ENCODE data around the gene C2CD2L. TPM values are rescaled to one million over a fixed set of nuclear protein-coding genes. Genes with fewer than 3 reads are reported as not detected.
A peak's percentile ranks its signal among the peaks of the same experiment; 100 is the strongest.
"Not testable (repeated sequence)": the region's sequence is repeated elsewhere in the genome, so short reads cannot be mapped to it uniquely, and the experiment has no call there.

The C2CD2L gene
- total RNA-seq, 1 experiment from 2014 or later, result 6.4 TPM

DNA sequence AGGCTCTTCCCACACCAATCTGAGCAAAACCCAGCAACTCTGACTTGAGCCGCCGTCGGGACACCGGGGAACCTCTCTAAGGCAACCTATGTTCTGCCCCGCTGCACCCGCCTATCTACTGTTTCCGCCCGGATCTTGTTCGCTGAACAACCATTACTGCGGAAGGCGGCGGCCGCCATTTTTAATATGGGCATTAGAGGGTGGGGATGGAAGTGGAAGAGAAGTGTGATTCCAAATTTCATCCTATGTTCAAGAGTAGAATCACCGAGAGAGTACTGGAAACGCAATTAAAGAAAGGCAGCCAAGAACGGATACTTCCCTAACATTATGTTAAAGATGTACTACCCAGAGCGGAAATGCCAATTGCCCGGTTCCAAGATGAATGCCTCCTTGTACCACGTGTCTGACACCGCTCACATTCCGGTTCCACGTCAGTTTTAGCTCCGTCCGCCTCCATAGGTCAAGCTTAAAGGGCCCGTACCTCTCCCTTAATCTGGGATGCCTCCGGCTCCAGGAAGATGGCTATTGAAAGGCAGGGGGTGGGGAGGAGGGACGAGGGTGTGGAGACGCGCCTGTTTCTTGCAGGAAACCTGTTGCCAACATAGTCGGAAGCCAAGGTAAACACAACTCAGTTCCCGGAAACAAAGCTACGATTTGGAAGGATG, 5.3 kb upstream of the C2CD2L start, which contains the start of gene DPAGT1 (continued):
- TF ChIP-seq E2F1 (CRISPR knock-in tag; IDR thresholded peaks at IDR 0.05) (no peak), IRF2 (CRISPR knock-in tag; IDR thresholded peaks at IDR 0.05; ENCODE audit: borderline replicate concordance, low read depth) (no peak), TEAD4 (CRISPR knock-in tag; IDR thresholded peaks at IDR 0.05) (0 out of 2 replicates have a peak, but pooled peaks have one; percentile 28)
- TF ChIP-seq, protein P1, sequence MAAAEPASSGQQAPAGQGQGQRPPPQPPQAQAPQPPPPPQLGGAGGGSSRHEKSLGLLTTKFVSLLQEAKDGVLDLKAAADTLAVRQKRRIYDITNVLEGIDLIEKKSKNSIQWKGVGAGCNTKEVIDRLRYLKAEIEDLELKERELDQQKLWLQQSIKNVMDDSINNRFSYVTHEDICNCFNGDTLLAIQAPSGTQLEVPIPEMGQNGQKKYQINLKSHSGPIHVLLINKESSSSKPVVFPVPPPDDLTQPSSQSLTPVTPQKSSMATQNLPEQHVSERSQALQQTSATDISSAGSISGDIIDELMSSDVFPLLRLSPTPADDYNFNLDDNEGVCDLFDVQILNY (CRISPR knock-in tag; IDR thresholded peaks at IDR 0.05), result no peak; the same call in 1 of the 2 replicates

DNA sequence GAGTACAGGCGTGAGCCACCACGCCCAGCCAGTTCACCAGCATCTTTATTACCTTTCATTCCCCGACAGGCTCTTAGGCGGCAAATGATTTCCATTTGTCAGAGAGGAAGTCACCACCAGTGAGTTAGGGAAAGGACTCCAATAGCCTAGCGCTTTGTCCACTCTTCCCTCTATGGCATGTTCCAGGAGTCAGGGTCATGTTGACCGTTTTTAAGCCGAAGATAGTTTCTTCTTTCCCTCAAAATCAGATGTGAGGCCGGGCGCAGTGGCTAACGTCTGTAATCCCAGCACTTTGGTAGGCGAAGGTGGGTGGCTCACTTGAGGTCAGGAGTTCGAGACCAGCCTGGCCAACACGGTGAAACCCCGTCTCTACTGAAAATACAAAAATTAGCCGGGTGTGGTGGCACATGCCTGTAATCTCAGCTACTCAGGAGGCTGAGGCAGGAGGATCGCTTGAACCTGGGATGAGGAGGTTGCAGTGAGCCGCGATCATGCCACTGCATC, 3.9 kb upstream of the C2CD2L start:
- Mint-ChIP-seq H3K4me3 (peak overlapping the region; percentile 92), H3K4me1 (peaks cover 33% of the 10 kb centered on the region), H3K27ac (peak overlapping the region; percentile 100)
- not testable (repeated sequence) for H3K36me3 Mint-ChIP-seq; ATAC-seq; H3K9me3 Mint-ChIP-seq; DNase-seq (ENCODE audit: low spot score); H3K27me3 Mint-ChIP-seq (ENCODE audit: low read depth)
- CTCF ChIA-PET, result interaction anchor here (0.6 to 1.9 kb wide), 15 partner anchors 9 to 357 kb away, joined by 3 to 15 read pairs (median 6); partner anchors contain the start of genes ABCG4, HINFP and VPS11
- POLR2A ChIA-PET, result interaction anchor here (1.0 to 1.5 kb wide), 4 partner anchors 18 to 468 kb away, joined by 3 to 6 read pairs (median 4); partner anchors contain the start of genes HINFP, RPS25 and TRAPPC4

- ATAC-seq (no peak), DNase-seq (ENCODE audit: low spot score) (no peak)
- H3K36me3 Mint-ChIP-seq, result peaks cover 3% of the 10 kb centered on the region
- no peak for TF ChIP-seq ZNF263 (CRISPR knock-in tag; IDR thresholded peaks at IDR 0.05; ENCODE audit: low read depth)
- no peak for TF ChIP-seq ETV6 (CRISPR knock-in tag; IDR thresholded peaks at IDR 0.05)
- peak overlapping the region; percentile 46 for H3K4me3 Mint-ChIP-seq
- H3K4me1 Mint-ChIP-seq, result peaks cover 39% of the 10 kb centered on the region
- peaks cover 10% of the 10 kb centered on the region for H3K27me3 Mint-ChIP-seq (ENCODE audit: low read depth)
- no peaks in the 10 kb centered on the region for H3K9me3 Mint-ChIP-seq
- peak overlapping the region; percentile 90 for H3K27ac Mint-ChIP-seq
- CTCF ChIA-PET, result no interaction called here
- POLR2A ChIA-PET, result no interaction called here
These were observed 3.4 kb upstream of the C2CD2L start for GRCh38 chr11:119103793-119104192.

GRCh38 chr11:119107538-119108145, 498 bp downstream of the C2CD2L start:
- Mint-ChIP-seq H3K4me3 (peak overlapping the region; percentile 82), H3K27me3 (ENCODE audit: low read depth) (peaks cover 18% of the 10 kb centered on the region), H3K4me1 (peaks cover 40% of the 10 kb centered on the region), H3K9me3 (no peaks in the 10 kb centered on the region), H3K36me3 (no peaks in the 10 kb centered on the region), H3K27ac (no peak overlapping the region)
- POLR2A ChIA-PET, result interaction anchor here (0.5 to 2.6 kb wide), 4 partner anchors 8 to 137 kb away, joined by 4 to 12 read pairs (median 6); partner anchors contain the start of gene HMBS
- CTCF ChIA-PET, result interaction anchor here (0.6 to 2.9 kb wide), 13 partner anchors 12 to 249 kb away, joined by 3 to 14 read pairs (median 4); partner anchors contain the start of genes MCAM and NLRX1
- peak; percentile 5 for ATAC-seq
- DNase-seq (ENCODE audit: low spot score), result no peak
- TF ChIP-seq IRF2 (CRISPR knock-in tag; IDR thresholded peaks at IDR 0.05; ENCODE audit: borderline replicate concordance, low read depth) (no peak), AFF4 (CRISPR knock-in tag; IDR thresholded peaks at IDR 0.05; ENCODE audit: borderline replicate concordance) (no peak), MAX (CRISPR knock-in tag; IDR thresholded peaks at IDR 0.05) (no peak), ZNF121 (CRISPR knock-in tag; IDR thresholded peaks at IDR 0.05) (no peak), PRRX2 (CRISPR knock-in tag; IDR thresholded peaks at IDR 0.05) (no peak), TEAD1 (CRISPR knock-in tag; IDR thresholded peaks at IDR 0.05) (no peak), KAT7 (CRISPR knock-in tag; IDR thresholded peaks at IDR 0.05; ENCODE audit: borderline replicate concordance) (0 out of 2 replicates have a peak, but pooled peaks have one; percentile 26)
